ENCODE results near the gene AGBL1.
A peak's percentile ranks its signal among the peaks of the same experiment; 100 is the strongest.

The AGBL1 gene

GRCh38 chr15:86743283-86743903 lies 663.7 kb downstream of the AGBL1 start:
- DNase-seq: peak; percentile 27

GRCh38 chr15:86744198-86744780 lies 664.6 kb downstream of the AGBL1 start:
- no peak for DNase-seq

DNA sequence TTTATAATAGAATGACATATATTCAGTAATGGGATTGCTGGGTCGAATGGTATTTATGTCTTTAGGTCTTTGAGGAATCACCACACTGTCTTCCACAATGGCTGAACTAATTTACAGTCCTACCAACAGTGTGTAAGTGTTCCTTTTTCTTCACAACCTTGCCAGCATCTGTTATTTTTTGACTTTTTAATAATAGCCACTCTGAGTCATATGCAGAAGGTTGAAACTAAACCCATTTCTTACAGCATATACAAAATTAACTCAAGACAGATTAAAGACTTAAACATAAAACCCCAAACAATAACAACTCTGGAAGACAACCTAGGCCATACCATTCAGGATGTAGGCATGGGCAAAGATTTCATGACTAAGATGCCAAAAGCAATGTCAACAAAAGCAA lies 671.4 kb downstream of the AGBL1 start:
- no peak for DNase-seq

GRCh38 chr15:86754846-86755245 lies 675.2 kb downstream of the AGBL1 start:
- DNase-seq: no peak

DNA sequence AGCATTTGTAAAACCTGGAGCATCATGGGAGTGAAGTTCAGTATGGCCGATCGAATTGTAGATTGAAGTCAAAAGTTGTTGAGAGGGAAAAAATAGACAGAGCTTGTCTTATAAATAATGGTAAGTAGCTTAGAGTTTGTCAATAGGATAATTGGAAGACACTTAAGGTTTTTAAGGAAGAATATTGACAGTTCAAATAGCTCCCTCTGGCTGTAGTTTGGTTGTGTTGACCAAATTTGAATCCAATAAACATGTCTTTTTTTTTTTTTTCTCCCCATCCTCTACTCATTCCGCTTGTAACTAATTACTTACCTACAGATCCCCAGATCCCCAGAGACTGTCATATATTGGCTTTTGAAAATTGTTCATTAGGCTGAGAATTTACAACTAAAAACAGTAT lies 677.0 kb downstream of the AGBL1 start:
- DNase-seq: no peak

DNA sequence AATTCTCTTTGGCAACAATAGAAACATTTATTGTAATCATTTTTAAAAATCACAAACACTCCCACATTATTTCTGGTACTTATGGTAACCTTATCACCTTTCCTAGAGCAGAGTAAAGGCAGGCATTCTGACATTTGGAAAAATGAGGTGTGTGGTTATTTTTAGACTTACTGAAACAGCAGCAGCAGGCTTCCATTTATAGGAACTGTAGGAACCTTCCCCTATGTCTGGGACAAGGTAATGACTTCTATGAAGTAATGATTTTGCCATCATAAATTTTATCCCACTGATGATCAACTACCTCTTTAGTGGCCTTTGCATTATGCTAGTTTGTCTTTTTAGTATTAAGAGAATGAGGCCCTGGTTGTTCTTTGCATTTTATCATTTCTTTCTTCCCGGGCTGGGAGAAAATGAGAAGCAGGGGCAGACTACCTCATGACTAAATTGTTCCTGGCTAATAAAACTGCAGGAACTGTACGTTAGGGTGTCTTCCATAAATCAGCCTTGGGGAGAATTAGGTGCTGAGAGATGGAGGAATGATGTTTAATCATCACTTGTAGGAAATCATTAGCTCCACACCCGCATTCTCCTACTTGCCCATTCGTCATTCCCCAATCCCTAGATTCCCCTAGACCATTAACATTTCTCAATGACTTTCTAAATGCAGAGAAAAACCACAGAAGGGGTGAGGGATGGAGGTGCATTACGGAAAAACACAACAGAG lies 680.3 kb downstream of the AGBL1 start:
- no peak for DNase-seq

DNA sequence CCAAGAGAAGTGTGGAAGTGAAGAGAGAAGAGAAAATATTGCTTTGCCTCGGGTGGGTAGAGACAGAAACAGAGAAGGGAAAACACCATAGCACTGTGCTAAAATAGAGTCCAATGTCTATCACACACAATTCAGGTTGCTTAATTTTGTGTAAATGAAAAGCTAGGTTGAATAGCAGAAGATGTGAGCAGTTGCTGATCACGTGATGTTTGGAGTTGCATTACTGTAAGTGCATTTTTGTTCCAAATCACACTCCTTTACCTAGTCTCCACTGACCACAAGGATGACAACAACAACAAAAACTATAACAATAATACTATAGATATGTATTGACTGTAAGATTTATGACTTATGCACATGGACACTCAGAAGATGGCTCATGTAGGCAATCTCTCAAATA lies 683.2 kb downstream of the AGBL1 start:
- no peak for DNase-seq

GRCh38 chr15:86764021-86764420 lies 684.4 kb downstream of the AGBL1 start:
- no peak for DNase-seq

DNA sequence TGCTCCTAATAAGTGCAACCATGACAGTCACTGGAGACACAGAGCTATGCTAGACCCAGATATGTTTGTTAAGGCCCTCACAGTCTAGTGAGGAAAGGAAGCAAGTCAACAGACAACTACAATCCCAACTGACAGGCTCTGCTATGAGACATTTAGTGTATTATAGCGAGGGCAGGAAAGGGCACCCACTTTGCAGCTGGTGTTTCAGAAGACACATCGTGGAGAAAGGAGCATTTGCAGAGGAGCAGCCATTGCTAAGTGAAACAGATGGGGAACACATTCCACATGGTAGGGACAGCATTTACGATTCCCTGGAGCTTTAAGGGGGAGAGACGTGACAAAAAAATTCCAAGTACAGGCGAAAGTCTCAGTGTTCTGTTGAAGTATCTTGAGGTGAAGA lies 685.6 kb downstream of the AGBL1 start:
- DNase-seq: no peak

DNA sequence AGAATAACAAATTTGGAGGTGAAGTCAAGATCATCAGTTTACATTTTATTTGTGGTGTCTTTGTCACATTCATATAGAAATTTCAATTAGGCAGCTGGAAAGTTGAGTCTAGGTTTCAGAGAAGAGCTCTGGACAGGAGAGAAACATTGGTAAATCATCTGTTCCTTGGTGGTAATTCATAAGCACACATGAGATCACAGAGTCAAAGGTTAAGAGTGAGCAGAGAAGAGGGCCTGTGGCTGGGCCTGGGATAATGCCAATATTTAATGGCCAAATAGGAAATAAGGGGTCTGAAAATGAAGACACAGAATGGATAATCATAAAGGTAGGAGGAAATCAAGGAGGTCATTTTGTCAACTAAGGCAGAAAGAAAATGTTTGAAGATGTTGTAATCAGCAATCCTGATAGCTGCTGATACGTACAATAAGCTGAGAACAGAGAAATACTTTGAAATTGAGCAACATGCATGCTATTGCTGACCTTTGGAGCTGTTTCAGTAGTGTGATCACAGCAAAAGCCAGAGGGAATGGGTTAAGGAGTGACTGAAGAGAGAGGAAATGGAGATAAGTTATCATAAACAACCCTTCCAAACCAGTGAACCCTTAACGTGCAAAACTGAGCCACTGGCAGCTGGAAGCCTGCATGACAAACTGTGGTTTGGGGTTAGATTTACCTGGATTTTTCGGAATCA lies 692.8 kb downstream of the AGBL1 start:
- no peak for DNase-seq

DNA sequence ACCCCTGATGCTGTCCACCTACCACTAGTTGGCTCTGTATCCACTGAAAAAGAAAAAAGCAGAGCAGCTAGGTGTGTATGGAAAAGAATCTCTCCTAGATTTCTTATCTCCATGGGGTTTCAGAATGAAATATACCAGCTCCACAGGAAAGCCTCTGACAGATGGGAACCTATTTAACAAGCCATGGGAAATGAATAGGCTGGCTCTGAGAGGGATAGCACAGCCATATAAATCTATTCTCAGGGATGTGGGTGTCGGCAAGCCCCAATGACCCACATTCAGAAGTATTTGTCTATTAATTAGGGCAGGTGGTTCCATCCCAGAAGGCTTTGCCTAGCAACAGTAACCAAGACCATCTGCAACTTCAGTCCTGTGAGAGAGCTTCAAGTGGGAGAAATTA lies 694.1 kb downstream of the AGBL1 start:
- DNase-seq: no peak

- DNase-seq: no peak
Measured at GRCh38 chr15:86776145-86776544, 696.5 kb downstream of the AGBL1 start.

GRCh38 chr15:86796521-86796920 lies 716.9 kb downstream of the AGBL1 start:
- no peak for DNase-seq

DNA sequence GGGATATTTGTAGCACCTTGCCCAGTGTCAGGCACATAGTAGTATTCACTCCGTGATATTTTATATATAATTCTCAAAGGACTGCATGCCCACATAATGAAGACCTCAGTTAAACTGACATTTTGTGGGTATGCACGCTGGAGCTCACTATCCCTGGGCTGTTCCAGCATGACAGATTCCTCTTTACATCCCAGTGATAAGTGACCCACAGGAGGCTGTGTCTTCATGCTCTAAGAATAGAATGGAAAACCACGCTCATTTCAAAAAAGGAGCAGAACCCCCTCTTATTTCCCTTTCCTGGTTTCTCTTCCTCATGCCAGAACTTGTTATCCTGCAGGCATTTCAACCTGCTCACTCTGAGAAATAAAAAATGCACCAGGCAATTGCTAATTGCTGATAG lies 717.5 kb downstream of the AGBL1 start:
- DNase-seq: no peak

DNA sequence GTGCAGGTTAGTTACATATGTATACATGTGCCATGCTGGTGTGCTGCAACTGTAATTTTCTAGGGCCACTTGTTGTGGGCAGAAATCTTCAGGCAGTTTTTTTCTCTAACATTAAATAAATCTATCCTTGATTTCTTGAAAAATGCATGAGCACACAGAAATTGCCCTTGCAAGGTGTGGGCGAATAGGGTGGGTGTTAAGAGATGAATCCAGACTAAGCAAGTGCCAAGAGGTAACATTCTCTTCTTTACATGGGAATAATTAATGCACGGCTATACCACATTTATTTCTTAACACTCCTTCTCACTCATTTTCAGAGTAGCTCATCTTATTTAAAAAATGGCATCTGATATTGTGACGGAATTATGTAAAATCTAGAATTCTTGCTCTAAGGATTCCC lies 719.6 kb downstream of the AGBL1 start:
- DNase-seq: no peak

DNA sequence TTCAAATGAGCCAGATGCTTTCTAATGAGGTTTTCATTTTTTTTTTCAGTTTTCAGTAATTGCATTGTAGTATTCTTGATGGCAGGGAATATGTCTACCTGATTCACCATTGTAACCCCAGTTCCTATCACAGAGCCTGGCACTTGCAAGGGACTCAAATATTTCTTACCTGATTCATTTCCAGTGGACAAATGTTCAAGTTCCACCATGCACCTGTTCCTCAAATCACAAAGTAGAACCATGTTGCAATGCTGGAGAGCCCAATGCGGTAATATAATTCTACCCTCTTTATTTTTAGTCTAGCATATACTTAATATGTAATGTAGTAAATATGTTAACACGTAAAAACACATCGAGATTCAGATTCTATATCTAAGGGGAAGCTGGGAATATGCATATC lies 722.6 kb downstream of the AGBL1 start:
- DNase-seq: no peak

DNA sequence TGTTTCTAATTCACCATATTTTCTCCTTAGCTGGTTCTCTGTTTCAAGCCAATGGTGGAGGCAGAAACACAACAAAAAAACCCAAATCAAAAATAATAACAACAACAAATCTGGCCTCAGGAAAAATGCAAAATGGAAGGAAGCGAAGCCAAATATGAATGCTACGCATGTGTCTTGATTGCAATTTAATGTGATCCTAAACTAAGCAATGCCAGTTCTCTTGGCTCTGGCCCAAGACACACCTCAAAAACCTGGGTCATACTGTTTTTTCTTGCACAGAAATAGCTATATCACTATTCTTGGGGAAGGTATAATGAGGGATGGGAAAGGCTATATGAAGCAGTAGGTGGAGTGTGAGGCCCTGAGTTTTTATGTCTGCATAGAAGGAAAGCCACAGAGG lies 724.7 kb downstream of the AGBL1 start:
- DNase-seq: no peak

GRCh38 chr15:86810329-86810728 lies 730.7 kb downstream of the AGBL1 start:
- DNase-seq: no peak

- no peak for DNase-seq
Measured at GRCh38 chr15:86813892-86814291, 734.2 kb downstream of the AGBL1 start.

DNA sequence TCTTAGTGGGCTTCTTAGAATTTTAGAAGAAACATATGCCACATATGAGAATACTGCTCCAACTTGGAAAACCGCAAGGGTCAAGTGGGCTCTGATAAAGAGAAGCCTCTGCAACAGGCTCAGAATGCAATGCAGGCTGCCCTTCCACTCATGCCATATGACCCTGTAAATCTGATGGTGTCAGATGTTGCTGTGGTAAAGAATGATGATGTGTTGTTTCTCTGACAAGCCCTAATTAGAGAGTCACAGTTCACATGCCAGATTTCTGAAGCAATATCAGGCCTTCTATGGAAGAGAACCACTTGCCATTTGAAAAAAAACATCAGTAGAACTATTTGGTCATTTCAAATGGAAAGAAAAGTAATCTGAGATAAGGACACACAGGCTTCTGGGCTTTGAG lies 749.6 kb downstream of the AGBL1 start:
- DNase-seq: no peak

DNA sequence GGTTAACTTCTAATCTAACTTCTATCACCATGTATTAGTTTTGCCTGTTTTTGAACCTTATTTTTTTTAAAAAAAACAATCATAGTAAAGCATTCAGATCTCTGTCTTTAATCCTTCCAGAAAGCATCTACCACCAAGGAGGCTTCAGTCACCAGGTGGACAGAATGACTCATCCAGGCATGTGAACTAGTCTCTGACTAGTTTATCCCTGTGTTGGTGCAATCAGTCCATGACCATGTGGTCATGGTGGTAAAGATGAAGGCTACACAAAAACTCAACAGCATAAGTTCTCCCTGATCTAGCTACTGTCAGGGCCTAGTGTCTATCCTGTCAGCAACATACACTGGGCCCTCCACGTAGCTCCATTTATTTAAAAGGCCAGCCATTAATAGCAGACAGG lies 750.6 kb downstream of the AGBL1 start:
- no peak for DNase-seq

DNA sequence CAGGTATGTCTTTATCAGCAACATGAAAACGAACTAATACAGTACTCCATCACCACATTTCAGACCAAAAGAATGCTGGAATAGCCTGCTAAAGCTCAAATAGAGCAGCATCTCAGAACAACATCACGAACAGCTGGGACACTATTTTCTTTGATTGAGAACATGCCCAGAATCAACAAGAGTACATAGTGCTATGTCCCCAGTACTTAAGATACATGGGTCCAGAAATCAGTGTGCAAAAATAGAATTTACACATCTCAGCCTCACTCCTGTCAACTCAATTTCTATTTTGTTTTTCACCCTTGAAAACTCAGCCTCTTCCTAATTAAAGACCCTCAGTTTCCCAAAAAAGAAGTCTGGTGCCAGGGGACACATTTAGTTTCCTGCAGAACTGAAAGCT lies 753.9 kb downstream of the AGBL1 start:
- no peak for DNase-seq

- DNase-seq: no peak
Measured at GRCh38 chr15:86834115-86834863, 754.6 kb downstream of the AGBL1 start.
